Measurements from ENCODE around the gene NELFCD. TPM values are rescaled to one million over a fixed set of nuclear protein-coding genes. Genes with fewer than 3 reads are reported as not detected.

The NELFCD gene
- polyA plus RNA-seq, 1 of the 3 experiments (the other 2 are of a cell fraction): 90.0 TPM

DNA sequence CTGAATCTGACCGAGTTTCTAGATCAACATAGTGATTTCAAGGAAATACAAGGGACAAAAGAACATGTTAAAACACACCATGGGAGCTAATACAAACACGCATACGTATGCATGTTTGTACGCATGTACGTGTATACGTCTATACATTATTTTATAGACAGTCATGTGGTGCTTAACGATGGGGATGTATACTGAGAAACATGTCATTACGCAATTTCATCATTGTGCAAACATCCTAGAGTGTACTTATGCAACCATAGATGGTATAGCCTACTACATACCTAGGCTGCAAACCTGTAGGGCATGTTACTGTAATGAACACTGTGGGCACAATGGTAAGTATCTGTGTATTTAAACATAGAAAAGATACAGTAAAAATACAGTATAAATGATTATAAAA, 25.0 kb upstream of the NELFCD start:
- CTCF ChIA-PET: interaction anchor here (0.7 kb wide), 1 partner anchor 9 kb away, joined by 3 read pairs; no protein-coding TSS in a partner anchor
- 75% methylated on average over 8 of the region's 8 CpGs for WGBS (ENCODE audit: low lambda C conversion rate)

DNA sequence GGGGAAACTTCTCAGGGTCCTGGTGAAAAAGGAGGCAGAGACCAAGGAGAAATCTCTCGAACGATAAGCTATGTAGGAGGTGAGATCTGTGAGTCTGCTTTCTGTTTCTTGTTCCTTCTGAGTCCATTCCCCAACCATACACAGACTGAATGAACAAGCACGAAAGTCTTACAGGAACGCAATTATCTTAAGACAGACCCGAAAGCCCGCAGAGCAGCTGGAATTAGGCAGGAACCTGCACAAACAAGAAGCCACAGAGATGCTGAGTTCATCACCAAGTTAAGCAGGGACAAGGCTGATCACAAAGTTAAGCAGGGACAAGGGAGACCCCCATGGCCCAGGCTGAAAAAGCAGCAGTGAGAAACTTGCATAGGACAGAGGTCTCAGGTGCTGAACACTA, 21.4 kb upstream of the NELFCD start:
- Histone ChIP-seq H3K36me3 (replicated peaks in 1 of 2; ENCODE audit: control insufficient read depth in 1 of 2, insufficient read depth in 2 of 2, low read length in 1 of 2) (no peaks in the 10 kb centered on the region), H3F3A (replicated peaks; ENCODE audit: insufficient read depth) (no peaks in the 10 kb centered on the region), H4K20me1 (ENCODE audit: insufficient read depth) (no peaks in the 10 kb centered on the region), H3K27ac (ENCODE audit: low read depth in 2 of 2, low read length in 1 of 2) (no peak overlapping the region), H2AFZ (ENCODE audit: low read depth) (no peak overlapping the region), H3K4me3 (ENCODE audit: low read depth in 2 of 2, low read length in 1 of 2) (no peak overlapping the region), H3K4me1 (ENCODE audit: control insufficient read depth in 1 of 2, insufficient read depth in 2 of 2, low read depth in 1 of 2, low read length in 1 of 2) (no peaks in the 10 kb centered on the region), H3K9me2 (no peaks in the 10 kb centered on the region), H3K9ac (no peak overlapping the region), H3K79me2 (ENCODE audit: insufficient read depth) (no peaks in the 10 kb centered on the region), H3K4me2 (no peak overlapping the region), H3K9me3 (no peaks in the 10 kb centered on the region), H3K27me3 (ENCODE audit: insufficient read depth) (no peaks in the 10 kb centered on the region; the same call in 1 of the 2 replicates)
- DNase-seq: no peak
- ChIA-PET CTCF (interaction anchor here (0.7 to 1.1 kb wide), 2 partner anchors 12 to 725 kb away, joined by 3 read pairs; no protein-coding TSS in a partner anchor), POLR2A (no interaction called here)
- 76% methylated on average over 6 of the region's 6 CpGs for WGBS (ENCODE audit: low lambda C conversion rate)
- TF ChIP-seq YY1 (IDR thresholded peaks at IDR 0.05; ENCODE audit: low read depth): no peak

More for the DNA sequence above, 25.0 kb upstream of the NELFCD start:
- Histone ChIP-seq H3K4me2 (no peak overlapping the region), H3F3A (replicated peaks; ENCODE audit: insufficient read depth) (no peaks in the 10 kb centered on the region), H3K36me3 (replicated peaks in 1 of 2; ENCODE audit: control insufficient read depth in 1 of 2, insufficient read depth in 2 of 2, low read length in 1 of 2) (no peaks in the 10 kb centered on the region), H4K20me1 (ENCODE audit: insufficient read depth) (no peaks in the 10 kb centered on the region), H3K79me2 (ENCODE audit: insufficient read depth) (no peaks in the 10 kb centered on the region), H3K27me3 (ENCODE audit: insufficient read depth) (no peaks in the 10 kb centered on the region), H3K27ac (ENCODE audit: low read depth in 2 of 2, low read length in 1 of 2) (no peak overlapping the region), H3K9ac (no peak overlapping the region), H3K4me3 (ENCODE audit: low read depth in 2 of 2, low read length in 1 of 2) (no peak overlapping the region), H3K9me3 (no peaks in the 10 kb centered on the region), H3K9me2 (no peaks in the 10 kb centered on the region), H3K4me1 (ENCODE audit: control insufficient read depth in 1 of 2, insufficient read depth in 2 of 2, low read depth in 1 of 2, low read length in 1 of 2) (no peaks in the 10 kb centered on the region), H2AFZ (ENCODE audit: low read depth) (no peak overlapping the region)
- POLR2A ChIA-PET: no interaction called here
- DNase-seq: no peak
- TF ChIP-seq RAD21 (IDR thresholded peaks at IDR 0.05; ENCODE audit: low read length): no peak
- TF ChIP-seq RFX5 (IDR thresholded peaks at IDR 0.05; ENCODE audit: low read length): no peak
- no peak for TF ChIP-seq YY1 (IDR thresholded peaks at IDR 0.05; ENCODE audit: low read depth)
- TF ChIP-seq FOXJ3 (CRISPR knock-in tag; IDR thresholded peaks at IDR 0.05): no peak
- TF ChIP-seq PBX3 (IDR thresholded peaks at IDR 0.05): no peak
- TF ChIP-seq MXI1 (IDR thresholded peaks at IDR 0.05; ENCODE audit: low read depth, low read length): no peak
- TF ChIP-seq CHD2 (IDR thresholded peaks at IDR 0.05; ENCODE audit: low read length, partially characterized antibody): no peak
- TF ChIP-seq, protein P1, sequence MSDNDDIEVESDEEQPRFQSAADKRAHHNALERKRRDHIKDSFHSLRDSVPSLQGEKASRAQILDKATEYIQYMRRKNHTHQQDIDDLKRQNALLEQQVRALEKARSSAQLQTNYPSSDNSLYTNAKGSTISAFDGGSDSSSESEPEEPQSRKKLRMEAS (IDR thresholded peaks at IDR 0.05; ENCODE audit: low read depth): no peak
- no peak for TF ChIP-seq SIN3A (IDR thresholded peaks at IDR 0.05; ENCODE audit: borderline replicate concordance, low read depth, low read length)
- TF ChIP-seq GABPA (IDR thresholded peaks at IDR 0.05; ENCODE audit: low read depth): no peak
- TF ChIP-seq JUND (IDR thresholded peaks at IDR 0.05): no peak
- TF ChIP-seq RXRA (IDR thresholded peaks at IDR 0.05; ENCODE audit: borderline replicate concordance, low read depth): no peak

All from SK-N-SH (cell line).